Liver (tissue), 3 donors: Measurements from ENCODE around the gene CTBS.
"Not testable (repeated sequence)": the region's sequence is repeated elsewhere in the genome, so short reads cannot be mapped to it uniquely, and the experiment has no call there.

Experiments used
- FOXA1 ChIP-seq: IDR thresholded peaks from 2 replicates; pipeline ENCODE4 v1.6.1; 2016; ENCODE audit warnings: antibody characterized with exemption
- JUND ChIP-seq, 2 donors: IDR thresholded peaks; 2 replicates each; pipeline ENCODE4 v1.6.1; 2016; ENCODE audit warnings: antibody characterized with exemption in 2 of 2
- NR2F2 ChIP-seq: IDR thresholded peaks from 2 replicates; pipeline ENCODE4 v1.6.1; 2016; ENCODE audit warnings: antibody characterized with exemption
- RAD21 ChIP-seq, 2 donors: IDR thresholded peaks; 2 replicates each; pipeline ENCODE4 v1.6.1; 2016; ENCODE audit warnings: antibody characterized with exemption in 2 of 2, mild to moderate bottlenecking in 2 of 2
- REST ChIP-seq: IDR thresholded peaks from 2 replicates; pipeline ENCODE4 v1.6.1; 2016; ENCODE audit warnings: antibody characterized with exemption, mild to moderate bottlenecking
- RXRA ChIP-seq, 2 donors: IDR thresholded peaks; 2 replicates each; pipeline ENCODE4 v1.6.1; 2017 to 2018; ENCODE audit warnings: antibody characterized with exemption in 2 of 2, mild to moderate bottlenecking in 1 of 2
- TAF1 ChIP-seq: conservative IDR thresholded peaks from 2 replicates; pipeline ENCODE4 v1.6.1; 2016; ENCODE audit warnings: antibody characterized with exemption, mild to moderate bottlenecking
- TF ChIP-seq, protein P1 (sequence below): fragments of 150-350 bp; IDR thresholded peaks from 2 replicates; pipeline ENCODE4 v1.5.1; 2017; ENCODE audit warnings: improper control_type of control experiment, low read depth, low read length; ENCODE audit not compliant: missing input control
- donor health status: healthy.
- donor health status: healthy.

- TF ChIP-seq, protein P1, sequence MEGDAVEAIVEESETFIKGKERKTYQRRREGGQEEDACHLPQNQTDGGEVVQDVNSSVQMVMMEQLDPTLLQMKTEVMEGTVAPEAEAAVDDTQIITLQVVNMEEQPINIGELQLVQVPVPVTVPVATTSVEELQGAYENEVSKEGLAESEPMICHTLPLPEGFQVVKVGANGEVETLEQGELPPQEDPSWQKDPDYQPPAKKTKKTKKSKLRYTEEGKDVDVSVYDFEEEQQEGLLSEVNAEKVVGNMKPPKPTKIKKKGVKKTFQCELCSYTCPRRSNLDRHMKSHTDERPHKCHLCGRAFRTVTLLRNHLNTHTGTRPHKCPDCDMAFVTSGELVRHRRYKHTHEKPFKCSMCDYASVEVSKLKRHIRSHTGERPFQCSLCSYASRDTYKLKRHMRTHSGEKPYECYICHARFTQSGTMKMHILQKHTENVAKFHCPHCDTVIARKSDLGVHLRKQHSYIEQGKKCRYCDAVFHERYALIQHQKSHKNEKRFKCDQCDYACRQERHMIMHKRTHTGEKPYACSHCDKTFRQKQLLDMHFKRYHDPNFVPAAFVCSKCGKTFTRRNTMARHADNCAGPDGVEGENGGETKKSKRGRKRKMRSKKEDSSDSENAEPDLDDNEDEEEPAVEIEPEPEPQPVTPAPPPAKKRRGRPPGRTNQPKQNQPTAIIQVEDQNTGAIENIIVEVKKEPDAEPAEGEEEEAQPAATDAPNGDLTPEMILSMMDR: not testable (repeated sequence)
- not testable (repeated sequence) for TF ChIP-seq RAD21 (IDR thresholded peaks at IDR 0.05); FOXA1; REST; NR2F2; TAF1; RXRA (IDR thresholded peaks at IDR 0.05); JUND (IDR thresholded peaks at IDR 0.05)
These were observed 20.7 kb upstream of the CTBS start for GRCh38 chr1:84594959-84595358.
